GM13976 (cell line): ENCODE measurements around the gene MB.
"Not testable (repeated sequence)": the region's sequence is repeated elsewhere in the genome, so short reads cannot be mapped to it uniquely, and the experiment has no call there.

Source experiments
- DNase-seq: peaks from one replicate; pipeline ENCODE4 v3.0.0; 2012; ENCODE audit warnings: low spot score
- CTCF ChIP-seq: IDR thresholded peaks from 2 replicates; pipeline ENCODE4 v1.5.1; 2012; ENCODE audit warnings: borderline replicate concordance, mild to moderate bottlenecking; ENCODE audit not compliant: insufficient read depth; ENCODE audit errors: extremely low read depth, missing control alignments, control extremely low read depth
- in situ Hi-C: fragments of 300-500 bp; cut with MboI; formaldehyde crosslinking; loops from one replicate; pipeline ENCODE4 v1.12.0; 2022; ENCODE audit warnings: low sequenced_read_pairs, mixed read lengths, inconsistent platforms; ENCODE audit not compliant: unreplicated experiment

MB gene

GRCh38 chr22:35624547-35624946 lies 7.4 kb upstream of the MB start:
- TF ChIP-seq CTCF, result no peak
- in situ Hi-C loops, result no loop called here
- no peak for DNase-seq

DNA sequence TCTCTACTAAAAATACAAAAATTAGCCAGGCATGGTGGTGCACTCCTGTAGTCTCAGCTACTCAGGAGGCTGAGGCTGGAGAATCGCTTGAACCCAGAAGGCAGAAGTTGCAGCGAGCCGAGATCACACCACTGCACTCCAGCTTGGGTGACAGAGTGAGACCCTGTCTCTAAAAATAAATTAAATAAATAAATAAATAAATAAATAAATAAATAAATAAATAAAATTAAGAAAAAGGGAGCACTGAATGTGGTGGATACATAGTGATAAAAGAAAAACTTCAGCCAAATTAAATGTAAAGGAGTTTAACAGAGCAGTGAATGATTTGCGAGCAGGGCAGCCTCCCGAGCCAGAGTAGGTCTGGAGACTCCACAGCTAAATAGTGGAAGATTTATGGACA lies 6.8 kb upstream of the MB start:
- DNase-seq, in situ Hi-C loops: not testable (repeated sequence)

DNA sequence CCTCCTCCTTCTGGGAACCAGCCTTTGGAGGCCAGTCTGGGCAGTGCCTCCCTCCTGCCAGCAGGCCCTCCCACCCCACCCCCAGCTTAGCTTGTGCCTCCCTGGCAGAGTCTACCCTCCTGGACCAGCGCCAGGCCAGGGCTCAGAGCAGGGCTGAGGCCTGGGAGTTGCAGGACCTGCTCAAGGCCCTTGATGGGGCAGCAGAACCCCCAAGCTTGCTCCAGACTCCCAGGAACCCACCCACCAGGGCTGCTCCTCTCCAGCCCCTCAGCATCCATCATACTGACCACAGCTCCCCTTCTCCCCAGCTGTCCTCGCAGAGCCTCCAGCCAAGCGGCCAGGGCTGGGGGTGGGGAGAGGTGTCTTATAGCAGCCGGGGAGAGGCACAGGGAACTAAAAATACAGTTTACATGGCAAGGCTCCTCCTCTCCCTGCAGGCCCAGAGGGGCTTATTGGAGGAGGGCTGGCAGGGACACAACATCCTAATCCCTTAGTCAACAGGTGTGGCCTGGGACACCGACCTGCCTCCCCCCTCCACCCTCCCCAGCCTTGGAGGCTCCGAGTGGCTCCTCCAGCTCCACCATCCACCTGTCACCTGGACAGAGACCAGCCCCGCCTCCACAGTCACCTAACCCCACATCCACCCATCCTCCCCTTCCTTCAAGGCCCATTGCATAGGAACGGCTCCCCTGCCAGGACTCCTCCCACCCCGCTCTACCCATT lies 5.2 kb upstream of the MB start:
- no peak for TF ChIP-seq CTCF
- in situ Hi-C loops, result no loop called here
- no peak for DNase-seq

GRCh38 chr22:35621451-35621850 lies 4.3 kb upstream of the MB start:
- no peak for TF ChIP-seq CTCF
- DNase-seq, result no peak
- in situ Hi-C loops, result no loop called here

GRCh38 chr22:35620624-35621251 lies 3.6 kb upstream of the MB start:
- in situ Hi-C loops, result no loop called here
- no peak for TF ChIP-seq CTCF
- DNase-seq, result no peak

DNA sequence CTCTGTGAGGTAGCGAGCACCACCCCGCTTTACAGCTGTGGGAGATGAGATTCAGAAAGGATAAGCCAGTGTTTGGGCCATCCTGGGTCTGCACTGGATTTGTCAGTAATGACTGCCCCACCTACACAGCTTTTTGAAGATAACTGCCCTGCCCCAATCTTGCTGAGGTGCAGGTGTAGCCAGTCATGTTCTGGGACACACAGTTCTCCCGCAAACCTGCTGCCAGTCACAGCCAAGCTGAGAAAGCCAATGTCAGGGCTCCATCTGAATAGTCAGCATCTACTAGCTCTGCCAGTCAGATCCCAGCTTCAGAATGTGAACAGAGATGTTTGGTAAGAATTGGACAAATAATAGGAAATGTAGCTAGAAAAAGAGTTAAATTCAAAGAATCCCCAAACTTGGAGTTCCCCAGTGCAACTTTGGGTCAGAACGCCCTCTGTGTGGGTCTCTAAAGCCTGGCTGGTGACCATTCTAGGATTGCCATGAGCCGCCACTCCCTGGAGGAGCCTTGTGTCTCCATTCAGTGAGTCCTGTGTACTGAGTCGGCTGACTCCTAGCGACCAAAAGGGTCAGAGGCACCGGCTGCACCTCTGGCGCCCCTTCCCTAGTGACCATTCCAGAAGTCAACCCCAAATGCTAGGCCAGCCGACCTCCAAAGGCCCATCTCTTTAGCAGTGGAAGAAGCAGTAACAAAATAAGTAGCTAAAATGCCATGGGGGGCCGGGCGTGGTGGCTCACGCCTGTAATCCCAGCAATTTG lies 2.4 kb upstream of the MB start:
- no peak for TF ChIP-seq CTCF
- in situ Hi-C loops, result no loop called here
- DNase-seq, result no peak
